Gastrocnemius medialis (tissue), 4 donors: ENCODE measurements around the gene CTAGE1. TPM values are rescaled to one million over a fixed set of nuclear protein-coding genes. Genes with fewer than 3 reads are reported as not detected.
"Not testable (repeated sequence)": the region's sequence is repeated elsewhere in the genome, so short reads cannot be mapped to it uniquely, and the experiment has no call there.

Experiments
- ATAC-seq, 2 donors: fragments of 150-250 bp; one replicate each; pipeline ENCODE4 v1.9.1; 2016
- DNase-seq, 2 donors: peaks; one replicate each; pipeline ENCODE4 v3.0.0-alpha.2; 2019
- H3K27ac ChIP-seq, 4 donors: fragments of 200-600 bp; sonication (generic); 1 replicate in 1 of 4; 2 replicates in 3 of 4; pipeline ENCODE4 v1.5.1; 2016 to 2018; ENCODE audit warnings: mild to moderate bottlenecking in 2 of 4, moderate library complexity in 1 of 4
- H3K27me3 ChIP-seq, 3 donors: fragments of 200-600 bp; sonication (generic) in 2 of 3; 1 replicate in 1 of 3; 2 replicates in 2 of 3; pipeline versions ENCODE4 v1.5.1 to v1.6.0; 2016 to 2019; ENCODE audit warnings: mild to moderate bottlenecking in 1 of 3, moderate library complexity in 1 of 3
- H3K36me3 ChIP-seq, 2 donors: fragments of 200-600 bp; sonication (generic) in 1 of 2; one replicate each; pipeline ENCODE4 v1.5.1; 2017 to 2018
- H3K4me1 ChIP-seq, 2 donors: fragments of 200-600 bp; sonication (generic) in 1 of 2; one replicate each; pipeline ENCODE4 v1.5.1; 2016 to 2017; ENCODE audit warnings: mild to moderate bottlenecking in 2 of 2
- H3K4me3 ChIP-seq, 4 donors: fragments of 200-600 bp; sonication (generic) in 3 of 4; 1 replicate in 1 of 4; 2 replicates in 3 of 4; pipeline ENCODE4 v1.5.1; 2016 to 2019; ENCODE audit warnings: mild to moderate bottlenecking in 2 of 4
- H3K9me3 ChIP-seq, 3 donors: fragments of 200-600 bp; sonication (generic) in 2 of 3; 1 replicate in 1 of 3; 2 replicates in 2 of 3; pipeline ENCODE4 v1.5.1; 2016 to 2019
- POLR2A ChIP-seq, 2 donors: fragments of 450-650 bp; IDR thresholded peaks; one replicate each; pipeline ENCODE4 v1.6.1; 2017; ENCODE audit warnings: antibody characterized with exemption in 2 of 2, mild to moderate bottlenecking in 2 of 2, moderate library complexity in 2 of 2
- in situ Hi-C, 4 donors: fragments of 200-750 bp; cut with MboI; loops; one replicate each; pipeline versions ENCODE4 v1.15.0 to v1.8.0; 2017; ENCODE audit warnings: low sequenced_read_pairs in 4 of 4
- intact Hi-C: fragments of 100-400 bp; cut with DNase I; formaldehyde crosslinking; loops from one replicate; pipeline ENCODE4 v1.15.1; 2023; ENCODE audit warnings: low total_unique reads
- total RNA-seq, 4 donors: library from RNA; depleted of rRNA; stranded (reverse); fragments of >200 nt; gene quantifications; one replicate each; pipeline versions ENCODE4 v1.1.0 to v1.2.3, GENCODE V29; 2016
- TF ChIP-seq, protein P1 (sequence below), 5 experiments: fragments of 450-650 bp in 3 of 5; fragments of 200-600 bp in 2 of 5; sonication (generic) in 2 of 5; IDR thresholded peaks in 4 of 5; conservative IDR thresholded peaks in 1 of 5; 1 replicate in 4 of 5; 2 replicates in 1 of 5; pipeline ENCODE4 v1.5.1; 2016 to 2019; ENCODE audit warnings: antibody characterized with exemption in 5 of 5, mild to moderate bottlenecking in 3 of 5, moderate library complexity in 3 of 5

Gene CTAGE1
- total RNA-seq, 4 donors from 2014 or later: not detected

DNA sequence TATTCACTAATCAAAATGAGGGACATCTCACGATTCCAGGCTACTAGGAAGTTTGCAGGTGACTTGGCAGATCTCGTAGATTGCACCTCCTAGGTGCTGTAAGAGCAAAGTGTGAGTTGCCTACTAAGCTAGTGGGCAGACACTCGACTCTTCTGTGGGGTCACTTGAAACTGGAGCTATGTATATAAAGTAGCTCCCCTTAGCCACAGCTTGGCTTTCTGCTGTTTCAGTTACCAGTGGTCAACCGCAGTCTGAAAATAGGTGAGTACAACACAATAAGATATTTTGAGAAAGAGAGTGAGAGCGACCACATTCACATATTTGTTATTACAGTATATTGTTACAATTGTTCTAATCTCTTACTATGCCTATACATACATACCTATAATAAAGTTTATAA lies 23.3 kb downstream of the CTAGE1 start:
- H3K27me3 ChIP-seq: no peaks in the 10 kb centered on the region
- TF ChIP-seq, protein P1, sequence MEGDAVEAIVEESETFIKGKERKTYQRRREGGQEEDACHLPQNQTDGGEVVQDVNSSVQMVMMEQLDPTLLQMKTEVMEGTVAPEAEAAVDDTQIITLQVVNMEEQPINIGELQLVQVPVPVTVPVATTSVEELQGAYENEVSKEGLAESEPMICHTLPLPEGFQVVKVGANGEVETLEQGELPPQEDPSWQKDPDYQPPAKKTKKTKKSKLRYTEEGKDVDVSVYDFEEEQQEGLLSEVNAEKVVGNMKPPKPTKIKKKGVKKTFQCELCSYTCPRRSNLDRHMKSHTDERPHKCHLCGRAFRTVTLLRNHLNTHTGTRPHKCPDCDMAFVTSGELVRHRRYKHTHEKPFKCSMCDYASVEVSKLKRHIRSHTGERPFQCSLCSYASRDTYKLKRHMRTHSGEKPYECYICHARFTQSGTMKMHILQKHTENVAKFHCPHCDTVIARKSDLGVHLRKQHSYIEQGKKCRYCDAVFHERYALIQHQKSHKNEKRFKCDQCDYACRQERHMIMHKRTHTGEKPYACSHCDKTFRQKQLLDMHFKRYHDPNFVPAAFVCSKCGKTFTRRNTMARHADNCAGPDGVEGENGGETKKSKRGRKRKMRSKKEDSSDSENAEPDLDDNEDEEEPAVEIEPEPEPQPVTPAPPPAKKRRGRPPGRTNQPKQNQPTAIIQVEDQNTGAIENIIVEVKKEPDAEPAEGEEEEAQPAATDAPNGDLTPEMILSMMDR (IDR thresholded peaks at IDR 0.05 in 4 of 5, conservative IDR thresholded peaks at IDR 0.05 in 1 of 5): no peak
- TF ChIP-seq POLR2A (IDR thresholded peaks at IDR 0.05): no peak
- no peak for DNase-seq
- H3K4me1 ChIP-seq: no peaks in the 10 kb centered on the region
- H3K4me3 ChIP-seq: no peak overlapping the region
- no peak overlapping the region for H3K27ac ChIP-seq
- ATAC-seq: no peak
- H3K9me3 ChIP-seq: no peaks in the 10 kb centered on the region
- no peaks in the 10 kb centered on the region for H3K36me3 ChIP-seq
- in situ Hi-C loops (no loop called here), intact Hi-C loops (no loop called here)

DNA sequence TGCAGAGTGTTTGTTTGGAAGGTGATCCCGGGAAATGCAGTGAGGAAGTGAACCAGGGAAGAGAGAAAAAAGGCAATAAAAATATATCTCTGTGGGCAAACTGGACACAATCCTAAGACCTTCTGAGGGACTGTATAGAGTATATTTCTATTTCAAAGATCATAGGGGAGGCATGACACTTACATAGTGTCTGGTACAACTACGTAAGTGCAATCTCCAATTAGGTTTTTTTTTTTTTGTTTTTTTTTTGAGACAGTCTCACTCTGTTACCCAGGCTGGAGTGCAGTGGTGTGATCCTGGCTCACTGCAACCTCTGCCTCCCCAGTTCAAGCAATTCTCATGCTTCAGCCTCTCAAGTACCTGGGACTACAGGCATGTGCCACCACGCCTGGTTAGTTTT lies 24.6 kb downstream of the CTAGE1 start:
- H3K4me1 ChIP-seq, H3K36me3 ChIP-seq, ATAC-seq, H3K9me3 ChIP-seq, H3K27ac ChIP-seq, intact Hi-C loops, in situ Hi-C loops, H3K4me3 ChIP-seq, DNase-seq, H3K27me3 ChIP-seq: not testable (repeated sequence)

DNA sequence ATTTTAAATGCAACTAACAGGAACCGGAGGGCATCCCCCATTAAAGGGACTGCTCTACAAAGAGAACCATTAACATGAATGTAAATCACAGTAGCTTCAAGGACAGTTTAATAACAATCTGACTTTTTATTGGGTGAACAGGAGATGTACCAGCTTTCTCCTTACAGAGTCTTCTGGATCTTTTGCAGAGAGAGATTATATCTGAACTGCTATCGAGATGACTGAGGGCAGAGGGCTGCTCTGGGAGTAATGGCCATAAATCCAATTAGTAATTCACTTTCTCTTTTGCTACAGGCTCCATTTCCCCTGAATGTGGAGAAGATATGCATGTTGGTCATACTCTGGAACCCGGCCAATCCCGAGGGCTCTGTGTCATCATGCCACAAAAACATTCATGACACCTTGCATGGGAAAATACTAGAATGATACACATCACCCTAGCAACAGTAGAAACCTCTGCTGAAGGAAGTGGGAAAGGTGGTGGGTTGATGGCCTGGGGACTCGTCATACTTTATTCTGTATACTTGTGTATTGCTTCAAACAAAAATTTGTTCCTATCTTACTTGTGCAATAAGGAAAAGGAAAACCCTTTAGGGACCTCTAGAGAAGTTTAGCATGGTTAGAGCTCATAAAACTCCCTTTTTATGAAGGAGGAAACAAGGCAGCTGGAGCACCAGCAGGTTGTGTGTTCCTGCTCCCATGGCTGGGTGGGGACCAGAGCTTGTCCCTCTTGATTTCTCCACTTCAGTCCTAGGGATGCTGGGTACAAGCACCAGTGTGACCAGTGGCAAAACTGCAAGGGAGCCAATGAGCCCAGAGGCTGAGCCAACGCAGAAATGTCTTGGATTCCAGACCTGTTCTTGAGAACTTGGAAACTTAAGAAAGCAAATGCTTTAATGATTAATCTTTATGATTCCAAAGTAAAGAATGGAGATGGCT lies 26.0 kb downstream of the CTAGE1 start:
- in situ Hi-C loops: no loop called here
- Histone ChIP-seq H3K9me3 (no peaks in the 10 kb centered on the region), H3K4me3 (no peak overlapping the region), H3K27ac (no peak overlapping the region), H3K27me3 (no peaks in the 10 kb centered on the region), H3K36me3 (no peaks in the 10 kb centered on the region), H3K4me1 (no peaks in the 10 kb centered on the region)
- no peak for TF ChIP-seq POLR2A (IDR thresholded peaks at IDR 0.05)
- TF ChIP-seq, protein P1 (IDR thresholded peaks at IDR 0.05 in 4 of 5, conservative IDR thresholded peaks at IDR 0.05 in 1 of 5): no peak
- DNase-seq (no peak), ATAC-seq (no peak)
- intact Hi-C loops: no loop called here

DNA sequence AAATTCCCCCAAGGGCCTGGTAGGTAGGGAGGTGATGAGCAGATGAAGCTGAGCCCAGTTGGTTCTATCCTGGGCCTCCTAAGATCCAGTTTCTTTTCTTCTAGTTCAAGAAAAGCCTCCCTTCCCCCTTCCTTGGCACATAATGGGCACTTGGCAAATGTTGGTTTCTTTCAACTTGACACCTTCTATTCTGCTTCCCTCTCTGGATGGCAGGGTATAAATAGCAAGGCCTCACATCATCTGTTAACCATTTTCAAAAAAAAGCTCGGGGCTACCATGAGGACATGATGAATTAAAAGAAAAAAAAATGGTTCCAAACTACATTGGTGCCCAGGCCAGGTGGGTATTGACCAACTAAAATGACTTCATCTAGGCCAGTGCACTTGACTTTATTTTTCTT lies 29.9 kb downstream of the CTAGE1 start:
- H3K4me1 ChIP-seq: no peaks in the 10 kb centered on the region
- no peaks in the 10 kb centered on the region for H3K36me3 ChIP-seq
- DNase-seq (no peak), ATAC-seq (peak in 1 of 2 donors; percentile 33)
- H3K4me3 ChIP-seq: no peak overlapping the region
- TF ChIP-seq, protein P1 (IDR thresholded peaks at IDR 0.05 in 4 of 5, conservative IDR thresholded peaks at IDR 0.05 in 1 of 5): no peak
- no peak for TF ChIP-seq POLR2A (IDR thresholded peaks at IDR 0.05)
- intact Hi-C loops: no loop called here
- H3K27me3 ChIP-seq: no peaks in the 10 kb centered on the region
- H3K9me3 ChIP-seq: no peaks in the 10 kb centered on the region
- H3K27ac ChIP-seq: no peak overlapping the region
- in situ Hi-C loops: no loop called here

DNA sequence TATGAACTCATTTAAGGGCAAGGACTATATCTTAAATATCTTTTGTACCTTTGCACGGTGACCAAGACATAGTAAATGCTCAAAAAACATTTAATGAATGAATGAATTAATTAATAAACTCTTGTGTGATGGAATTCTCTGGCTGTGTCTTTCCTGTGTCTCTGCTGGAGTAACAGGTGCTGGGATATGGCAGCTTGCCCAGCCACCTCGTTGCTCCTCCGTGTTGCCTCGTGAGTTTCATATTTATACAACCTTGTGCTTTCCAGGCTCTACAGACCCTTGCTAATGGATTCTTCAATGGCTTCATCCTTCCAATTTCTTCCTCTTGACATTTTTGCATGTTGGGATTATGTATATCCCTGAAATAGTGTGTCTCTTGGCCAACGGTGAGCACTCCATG lies 30.4 kb downstream of the CTAGE1 start:
- ATAC-seq: no peak
- intact Hi-C loops: no loop called here

More for the DNA sequence above, 30.4 kb downstream of the CTAGE1 start:
- TF ChIP-seq, protein P1 (IDR thresholded peaks at IDR 0.05 in 4 of 5, conservative IDR thresholded peaks at IDR 0.05 in 1 of 5): no peak
- TF ChIP-seq POLR2A (IDR thresholded peaks at IDR 0.05): no peak
- no peak overlapping the region for H3K27ac ChIP-seq
- no peaks in the 10 kb centered on the region for H3K9me3 ChIP-seq
- no peak for DNase-seq
- no peaks in the 10 kb centered on the region for H3K4me1 ChIP-seq
- no peak overlapping the region for H3K4me3 ChIP-seq
- H3K27me3 ChIP-seq: no peaks in the 10 kb centered on the region
- no peaks in the 10 kb centered on the region for H3K36me3 ChIP-seq
- in situ Hi-C loops: no loop called here
